Activated naive CD8-positive, alpha-beta T cell treated with anti-CD3 and anti-CD28 coated beads, Interleukin-2, amount 10 ng/mL, durations not matched to agents 7 days and 5 days (primary cell): Measurements from ENCODE around the gene RNF149. TPM values are rescaled to one million over a fixed set of nuclear protein-coding genes. Genes with fewer than 3 reads are reported as not detected.
A peak's percentile ranks its signal among the peaks of the same experiment; 100 is the strongest.
"Not testable (repeated sequence)": the region's sequence is repeated elsewhere in the genome, so short reads cannot be mapped to it uniquely, and the experiment has no call there.

Source experiments
- ATAC-seq: fragments of 150-1000 bp; cut with Tn5 transposase; one replicate; pipeline ENCODE4 v1.10.0; 2021; ENCODE audit warnings: low read depth, moderate library complexity
- POLR2A ChIA-PET: fragments of 350-600 bp; sonication (Branson Sonifier 250); formaldehyde crosslinking; loops from one replicate; lab custom pipeline; 2021; ENCODE audit warnings: antibody characterized with exemption; lab: Charles Lee
- DNase-seq: peaks from one replicate; pipeline ENCODE4 v3.0.0; 2021
- H3K27ac Mint-ChIP-seq: one replicate; pipeline ENCODE4 v1.8.0; 2022; ENCODE audit warnings: mild to moderate bottlenecking, mixed read lengths
- H3K27me3 Mint-ChIP-seq: one replicate; pipeline ENCODE4 v1.8.0; 2022; ENCODE audit warnings: mild to moderate bottlenecking, moderate library complexity, mixed read lengths
- H3K36me3 Mint-ChIP-seq: one replicate; pipeline ENCODE4 v1.8.0; 2021; ENCODE audit warnings: mild to moderate bottlenecking, mixed read lengths
- H3K4me1 Mint-ChIP-seq: one replicate; pipeline ENCODE4 v1.8.0; 2021; ENCODE audit warnings: mixed read lengths
- H3K4me3 Mint-ChIP-seq: one replicate; pipeline ENCODE4 v1.8.0; 2022; ENCODE audit warnings: mild to moderate bottlenecking, moderate library complexity, mixed read lengths
- H3K9me3 Mint-ChIP-seq: one replicate; pipeline ENCODE4 v1.8.0; 2021; ENCODE audit warnings: mixed read lengths
- total RNA-seq, 2 experiments: library from RNA; stranded (reverse); gene quantifications; one replicate each; pipeline ENCODE4 v1.2.3, GENCODE V29; 2021

The RNF149 gene
- total RNA-seq, 2 experiments from 2014 or later = 90.1 to 90.3 TPM

GRCh38 chr2:101258804-101259203 is 49.7 kb downstream of the RNF149 start:
- Mint-ChIP-seq H3K4me1 (peaks cover 43% of the 10 kb centered on the region), H3K27ac (no peak overlapping the region)

GRCh38 chr2:101256316-101256715 is 52.2 kb downstream of the RNF149 start:
- DNase-seq (no peak), ATAC-seq (no peak)
- H3K27ac Mint-ChIP-seq = peak overlapping the region; percentile 79
- H3K9me3 Mint-ChIP-seq = no peaks in the 10 kb centered on the region
- H3K4me1 Mint-ChIP-seq = peaks cover 43% of the 10 kb centered on the region
- peaks cover 30% of the 10 kb centered on the region for H3K36me3 Mint-ChIP-seq
- POLR2A ChIA-PET = interaction anchor here (0.6 kb wide), 1 partner anchor 15 kb away, joined by 3 read pairs; no protein-coding TSS in a partner anchor
- no peaks in the 10 kb centered on the region for H3K27me3 Mint-ChIP-seq
- H3K4me3 Mint-ChIP-seq = peak overlapping the region; percentile 31

More at GRCh38 chr2:101258804-101259203, 49.7 kb downstream of the RNF149 start:
- ATAC-seq = no peak
- no peaks in the 10 kb centered on the region for H3K27me3 Mint-ChIP-seq
- H3K4me3 Mint-ChIP-seq = no peak overlapping the region
- no peak for DNase-seq
- H3K36me3 Mint-ChIP-seq = peaks cover 36% of the 10 kb centered on the region
- no peaks in the 10 kb centered on the region for H3K9me3 Mint-ChIP-seq
- POLR2A ChIA-PET = no interaction called here

GRCh38 chr2:101255501-101255900 is 53.0 kb downstream of the RNF149 start:
- POLR2A ChIA-PET = interaction anchor here (0.6 to 4.1 kb wide), 3 partner anchors 38 to 690 kb away, joined by 3 to 28 read pairs (median 3); partner anchors contain the start of gene RNF149
- H3K36me3 Mint-ChIP-seq = peaks cover 29% of the 10 kb centered on the region

GRCh38 chr2:101253703-101254450 is 54.6 kb downstream of the RNF149 start:
- Mint-ChIP-seq H3K4me3 (peak overlapping the region; percentile 93), H3K36me3 (peaks cover 21% of the 10 kb centered on the region), H3K27me3 (no peaks in the 10 kb centered on the region), H3K9me3 (no peaks in the 10 kb centered on the region), H3K27ac (peak overlapping the region; percentile 97), H3K4me1 (peaks cover 43% of the 10 kb centered on the region)
- ATAC-seq (peak; percentile 1), DNase-seq (no peak)
- POLR2A ChIA-PET = interaction anchor here (0.8 to 4.1 kb wide), 17 partner anchors 14 to 252 kb away, joined by 3 to 28 read pairs (median 7); partner anchors contain the start of genes CREG2, RNF149 and RPL31

More at GRCh38 chr2:101255501-101255900, 53.0 kb downstream of the RNF149 start:
- H3K9me3 Mint-ChIP-seq = no peaks in the 10 kb centered on the region
- no peak for DNase-seq
- peak overlapping the region; percentile 54 for H3K27ac Mint-ChIP-seq
- no peak for ATAC-seq
- H3K4me1 Mint-ChIP-seq = peaks cover 46% of the 10 kb centered on the region
- H3K4me3 Mint-ChIP-seq = peak overlapping the region; percentile 31
- H3K27me3 Mint-ChIP-seq = no peaks in the 10 kb centered on the region

- ATAC-seq = peak; percentile 77
- Mint-ChIP-seq H3K27me3 (no peaks in the 10 kb centered on the region), H3K4me3 (peak overlapping the region; percentile 93), H3K9me3 (no peaks in the 10 kb centered on the region), H3K4me1 (peaks cover 43% of the 10 kb centered on the region), H3K36me3 (peaks cover 17% of the 10 kb centered on the region), H3K27ac (peak overlapping the region; percentile 97)
- DNase-seq = no peak
- POLR2A ChIA-PET = interaction anchor here (0.5 to 4.1 kb wide), 19 partner anchors 8 to 251 kb away, joined by 3 to 28 read pairs (median 6); partner anchors contain the start of genes CREG2, RFX8, RNF149 and RPL31
These were observed 55.3 kb downstream of the RNF149 start for GRCh38 chr2:101253013-101253702.

GRCh38 chr2:101252408-101253012 is 56.0 kb downstream of the RNF149 start, which contains the start of gene CNOT11:
CNOT11 (plus strand) TSS chr2:101252886; CDS start chr2:101252965, 79 bp downstream.
- Mint-ChIP-seq H3K36me3 (peaks cover 12% of the 10 kb centered on the region), H3K4me1 (peaks cover 37% of the 10 kb centered on the region)
- POLR2A ChIA-PET = interaction anchor here (0.8 to 4.1 kb wide), 18 partner anchors 12 to 250 kb away, joined by 3 to 28 read pairs (median 6); partner anchors contain the start of genes CREG2, RFX8, RNF149 and RPL31

GRCh38 chr2:101251844-101252407 is 56.6 kb downstream of the RNF149 start:
- peak overlapping the region; percentile 97 for H3K27ac Mint-ChIP-seq
- DNase-seq (no peak), ATAC-seq (peak; percentile 38)
- H3K36me3 Mint-ChIP-seq = peaks cover 8% of the 10 kb centered on the region
- no peaks in the 10 kb centered on the region for H3K27me3 Mint-ChIP-seq
- H3K4me1 Mint-ChIP-seq = peaks cover 35% of the 10 kb centered on the region
- peak overlapping the region; percentile 93 for H3K4me3 Mint-ChIP-seq
- H3K9me3 Mint-ChIP-seq = no peaks in the 10 kb centered on the region
- POLR2A ChIA-PET = interaction anchor here (0.5 to 4.1 kb wide), 14 partner anchors 11 to 1027 kb away, joined by 3 to 28 read pairs (median 8); partner anchors contain the start of genes CREG2, RFX8, RNF149 and RPL31

More at GRCh38 chr2:101252408-101253012, 56.0 kb downstream of the RNF149 start, which contains the start of gene CNOT11:
- Mint-ChIP-seq H3K27ac (peak within 1 kb of the TSS; percentile 97), H3K27me3 (no peaks in the 10 kb centered on the region), H3K4me3 (peak within 1 kb of the TSS; percentile 93), H3K9me3 (no peaks in the 10 kb centered on the region)
- ATAC-seq (peak; percentile 83), DNase-seq (peak; percentile 98)

GRCh38 chr2:101251246-101251781 is 57.2 kb downstream of the RNF149 start:
- not testable (repeated sequence) for H3K36me3 Mint-ChIP-seq, H3K27me3 Mint-ChIP-seq, H3K4me3 Mint-ChIP-seq, ATAC-seq, H3K27ac Mint-ChIP-seq, H3K9me3 Mint-ChIP-seq, DNase-seq
- POLR2A ChIA-PET = interaction anchor here (0.5 to 4.1 kb wide), 6 partner anchors 27 to 1027 kb away, joined by 3 to 28 read pairs (median 10); partner anchors contain the start of gene RNF149
- peaks cover 30% of the 10 kb centered on the region for H3K4me1 Mint-ChIP-seq

- POLR2A ChIA-PET = interaction anchor here (1.1 kb wide), 1 partner anchor 26 kb away, joined by 3 read pairs; no protein-coding TSS in a partner anchor
- Mint-ChIP-seq H3K27ac (no peak overlapping the region), H3K4me3 (no peak overlapping the region), H3K9me3 (no peaks in the 10 kb centered on the region), H3K4me1 (peaks cover 19% of the 10 kb centered on the region), H3K36me3 (peaks cover 1% of the 10 kb centered on the region), H3K27me3 (no peaks in the 10 kb centered on the region)
- DNase-seq (no peak), ATAC-seq (no peak)
These were observed 58.7 kb downstream of the RNF149 start for GRCh38 chr2:101249826-101250225.

- H3K36me3 Mint-ChIP-seq, DNase-seq, H3K9me3 Mint-ChIP-seq, H3K27me3 Mint-ChIP-seq, H3K4me3 Mint-ChIP-seq, ATAC-seq, POLR2A ChIA-PET, H3K27ac Mint-ChIP-seq: not testable (repeated sequence)
- H3K4me1 Mint-ChIP-seq = peaks cover 10% of the 10 kb centered on the region
These were observed 59.7 kb downstream of the RNF149 start for GRCh38 chr2:101248756-101249155.

- POLR2A ChIA-PET, DNase-seq, H3K9me3 Mint-ChIP-seq, H3K27ac Mint-ChIP-seq, H3K4me1 Mint-ChIP-seq, H3K36me3 Mint-ChIP-seq, H3K27me3 Mint-ChIP-seq, H3K4me3 Mint-ChIP-seq, ATAC-seq: not testable (repeated sequence)
These were observed 63.0 kb downstream of the RNF149 start for GRCh38 chr2:101245468-101245867.

GRCh38 chr2:101244899-101245298 is 63.6 kb downstream of the RNF149 start:
- ATAC-seq, H3K9me3 Mint-ChIP-seq, H3K27ac Mint-ChIP-seq, H3K4me3 Mint-ChIP-seq, H3K27me3 Mint-ChIP-seq, H3K36me3 Mint-ChIP-seq, H3K4me1 Mint-ChIP-seq, DNase-seq, POLR2A ChIA-PET: not testable (repeated sequence)
